Kidney epithelial cell (primary cell): ENCODE measurements around the gene FAM110A. TPM values are rescaled to one million over a fixed set of nuclear protein-coding genes. Genes with fewer than 3 reads are reported as not detected.

Source experiments
- DNase-seq: peaks from one replicate; pipeline ENCODE4 v3.0.0-alpha.2; 2010; ENCODE audit warnings: low read depth
- H3K27me3 ChIP-seq: 2 replicates; pipeline ENCODE4 v1.6.0; 2011; ENCODE audit warnings: low read length; ENCODE audit not compliant: control insufficient read depth, insufficient read depth
- H3K36me3 ChIP-seq: 2 replicates; pipeline ENCODE4 v1.5.1; 2011; ENCODE audit warnings: low read length; ENCODE audit not compliant: control insufficient read depth, insufficient read depth
- H3K4me3 ChIP-seq: 2 replicates; pipeline ENCODE4 v1.5.1; 2011; ENCODE audit warnings: low read depth, mild to moderate bottlenecking, control low read depth, low read length
- CTCF ChIP-seq: IDR thresholded peaks from 2 replicates; pipeline ENCODE4 v1.5.1; 2011; ENCODE audit warnings: mild to moderate bottlenecking, moderate library complexity, low read length, control low read depth, inconsistent platforms; ENCODE audit not compliant: insufficient read depth, poor library complexity, severe bottlenecking
- total RNA-seq: library from RNA; depleted of rRNA; stranded (reverse); fragments of >200 nt; gene quantifications from 2 replicates; pipeline ENCODE4 v1.2.3, GENCODE V29; 2015

Gene FAM110A
- total RNA-seq, 1 donor from 2014 or later: 6.2 TPM

DNA sequence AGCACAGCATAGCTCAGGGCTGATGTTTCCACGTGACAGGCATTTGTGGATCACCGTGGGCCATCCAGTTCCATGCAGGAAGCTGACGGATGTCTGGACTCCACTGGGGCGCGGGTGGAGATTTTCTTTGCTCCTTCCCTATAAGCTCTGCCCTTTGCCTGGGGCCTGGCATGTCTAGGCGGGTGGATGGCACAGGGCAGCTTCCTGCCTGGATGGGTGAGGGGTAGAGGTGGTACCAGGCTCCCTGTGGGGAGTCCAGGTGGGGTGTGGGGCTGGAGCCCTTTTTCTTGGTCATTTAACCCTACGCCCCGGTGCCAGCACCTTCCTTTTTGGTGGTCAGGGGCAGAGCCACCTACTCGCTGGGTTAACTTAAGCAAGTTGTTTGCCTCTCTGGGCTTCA is 10.4 kb downstream of the FAM110A start:
- no peak for TF ChIP-seq CTCF
- peaks cover 16% of the 10 kb centered on the region for H3K27me3 ChIP-seq
- no peaks in the 10 kb centered on the region for H3K36me3 ChIP-seq
- no peak for DNase-seq
- H3K4me3 ChIP-seq: no peak overlapping the region

DNA sequence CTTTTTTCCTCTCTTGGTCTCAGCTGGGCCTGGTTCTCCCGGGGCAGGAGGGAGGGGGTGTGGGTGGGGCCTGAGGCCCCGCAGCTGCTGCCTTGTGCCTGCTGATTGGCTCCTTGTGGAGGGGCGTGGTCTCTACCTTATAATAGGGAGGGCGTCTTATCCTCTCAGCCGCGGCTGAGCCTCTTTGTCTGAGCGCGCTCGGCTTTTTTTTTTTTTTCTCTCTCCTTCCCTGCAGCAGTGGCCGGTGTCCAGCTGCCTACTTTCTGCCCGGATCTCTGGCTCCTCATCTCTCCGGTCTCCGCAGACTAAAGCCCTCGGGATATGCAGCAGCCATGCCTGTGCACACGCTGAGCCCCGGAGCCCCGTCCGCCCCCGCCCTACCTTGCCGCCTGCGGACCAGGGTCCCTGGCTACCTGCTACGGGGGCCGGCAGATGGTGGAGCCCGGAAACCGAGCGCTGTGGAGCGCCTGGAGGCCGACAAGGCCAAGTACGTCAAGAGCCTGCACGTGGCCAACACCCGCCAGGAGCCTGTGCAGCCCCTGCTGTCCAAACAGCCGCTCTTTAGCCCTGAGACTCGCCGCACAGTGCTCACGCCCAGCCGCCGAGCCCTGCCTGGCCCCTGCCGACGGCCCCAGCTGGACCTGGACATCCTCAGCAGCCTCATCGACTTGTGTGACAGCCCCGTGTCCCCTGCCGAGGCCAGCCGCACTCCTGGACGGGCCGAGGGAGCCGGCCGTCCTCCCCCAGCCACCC is 11.1 kb downstream of the FAM110A start:
- TF ChIP-seq CTCF: no peak
- peak overlapping the region; percentile 40 for H3K4me3 ChIP-seq
- DNase-seq: peak; percentile 78
- H3K36me3 ChIP-seq: no peaks in the 10 kb centered on the region
- peaks cover 16% of the 10 kb centered on the region for H3K27me3 ChIP-seq

GRCh38 chr20:845226-845868 is 11.8 kb downstream of the FAM110A start:
- peaks cover 16% of the 10 kb centered on the region for H3K27me3 ChIP-seq
- no peak overlapping the region for H3K4me3 ChIP-seq
- H3K36me3 ChIP-seq: no peaks in the 10 kb centered on the region
- no peak for DNase-seq
- TF ChIP-seq CTCF: no peak

DNA sequence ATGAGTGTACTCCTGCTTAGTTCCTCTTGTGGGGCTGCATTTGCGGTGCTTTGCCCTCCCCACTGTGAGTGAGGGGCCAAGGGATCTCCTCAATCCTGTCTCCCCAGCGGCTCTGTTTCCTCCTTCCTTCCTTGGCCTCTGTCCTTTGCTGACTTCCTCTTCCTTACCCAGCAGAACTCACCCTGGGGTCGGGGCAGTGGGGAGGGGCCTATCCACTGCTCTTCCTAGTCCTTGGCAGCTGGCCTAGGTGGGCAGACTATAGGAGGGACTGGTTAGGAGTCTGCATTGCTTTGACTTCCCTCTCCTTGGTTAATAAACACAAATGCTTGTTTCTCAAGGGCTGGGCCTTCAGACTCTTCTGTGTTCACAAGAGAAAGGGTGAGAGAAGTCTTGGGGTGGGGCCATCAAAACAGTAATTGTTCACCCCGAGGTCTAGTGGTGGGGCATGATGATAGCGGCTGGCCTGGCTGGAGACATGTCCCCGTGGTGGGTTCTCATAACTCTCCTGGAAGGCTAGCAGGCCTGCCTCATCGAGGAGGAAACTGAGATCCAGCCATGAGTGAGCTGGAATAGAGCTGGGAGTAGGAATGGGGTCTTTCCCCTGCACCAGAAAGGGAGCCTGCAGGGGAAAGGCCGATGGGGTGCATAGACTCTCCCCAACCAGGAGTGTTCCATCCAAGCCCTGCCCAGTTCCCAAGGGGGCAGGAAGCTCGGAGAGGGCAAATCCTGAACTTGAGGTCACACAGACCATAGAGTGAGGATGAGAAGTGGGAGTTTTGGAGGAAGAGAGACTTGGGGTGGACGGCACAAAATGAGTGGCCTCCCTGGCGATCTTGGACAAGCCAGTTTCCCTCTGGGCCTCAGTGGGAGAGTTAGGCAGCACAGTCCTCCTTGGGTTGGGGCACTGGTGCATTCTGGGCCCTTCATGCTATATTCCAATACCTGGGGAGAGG is 12.7 kb downstream of the FAM110A start:
- Histone ChIP-seq H3K27me3 (peaks cover 16% of the 10 kb centered on the region), H3K4me3 (no peak overlapping the region), H3K36me3 (no peaks in the 10 kb centered on the region)
- TF ChIP-seq CTCF: no peak
- no peak for DNase-seq

- no peaks in the 10 kb centered on the region for H3K36me3 ChIP-seq
- H3K4me3 ChIP-seq: no peak overlapping the region
- TF ChIP-seq CTCF: no peak
- DNase-seq: no peak
- H3K27me3 ChIP-seq: peaks cover 10% of the 10 kb centered on the region
These were observed 13.4 kb downstream of the FAM110A start for GRCh38 chr20:846894-847278.
